GM19324 (cell line): Measurements from ENCODE around the gene KSR2.

ENCODE experiments used
- ATAC-seq: cut with Tn5 transposase; IDR thresholded peaks from one replicate; pipeline ENCODE4 v1.9.1; 2021; ENCODE audit warnings: mild to moderate bottlenecking, moderate library complexity; ENCODE audit not compliant: unreplicated experiment, low FRiP score

The KSR2 gene

GRCh38 chr12:117968151-117968789 is 520 bp downstream of the KSR2 start:
- no peak for ATAC-seq

- no peak for ATAC-seq
Measured at GRCh38 chr12:117967512-117967911, 1.3 kb downstream of the KSR2 start.

GRCh38 chr12:117967043-117967442 is 1.7 kb downstream of the KSR2 start:
- ATAC-seq = no peak

- ATAC-seq = no peak
Measured at GRCh38 chr12:117966511-117966910, 2.3 kb downstream of the KSR2 start.

- no peak for ATAC-seq
Measured at GRCh38 chr12:117963836-117964235, 5.0 kb downstream of the KSR2 start.

GRCh38 chr12:117936722-117937484 is 31.9 kb downstream of the KSR2 start:
- ATAC-seq = no peak

GRCh38 chr12:117933545-117933944 is 35.2 kb downstream of the KSR2 start:
- ATAC-seq = no peak

GRCh38 chr12:117926391-117926899 is 42.3 kb downstream of the KSR2 start:
- no peak for ATAC-seq

- no peak for ATAC-seq
Measured at GRCh38 chr12:117921929-117922777, 46.6 kb downstream of the KSR2 start.

- ATAC-seq = no peak
Measured at GRCh38 chr12:117919479-117919878, 49.3 kb downstream of the KSR2 start.

- no peak for ATAC-seq
Measured at GRCh38 chr12:117914686-117915085, 54.1 kb downstream of the KSR2 start.

GRCh38 chr12:117912756-117913155 is 56.0 kb downstream of the KSR2 start:
- ATAC-seq = no peak

GRCh38 chr12:117908411-117908810 is 60.4 kb downstream of the KSR2 start:
- no peak for ATAC-seq

- no peak for ATAC-seq
Measured at GRCh38 chr12:117907108-117907689, 61.6 kb downstream of the KSR2 start.

GRCh38 chr12:117904051-117904450 is 64.7 kb downstream of the KSR2 start:
- ATAC-seq = no peak

GRCh38 chr12:117903110-117903840 is 65.5 kb downstream of the KSR2 start:
- ATAC-seq = no peak

- ATAC-seq = no peak
Measured at GRCh38 chr12:117901631-117902030, 67.2 kb downstream of the KSR2 start.

GRCh38 chr12:117900561-117900960 is 68.2 kb downstream of the KSR2 start:
- ATAC-seq = no peak

GRCh38 chr12:117897372-117898161 is 71.2 kb downstream of the KSR2 start:
- no peak for ATAC-seq
